ENCODE measurements around the gene LRP1B. TPM values are rescaled to one million over a fixed set of nuclear protein-coding genes. Genes with fewer than 3 reads are reported as not detected.

LRP1B gene
- total RNA-seq, 1 donor from 2014 or later: 1.7 TPM

- no peaks in the 10 kb centered on the region for H3K36me3 Mint-ChIP-seq
- H3K4me1 Mint-ChIP-seq: peaks cover 20% of the 10 kb centered on the region
- TF ChIP-seq CTCF (IDR thresholded peaks at IDR 0.05; ENCODE audit: unreplicated experiment): no peak
- no peak for DNase-seq (ENCODE audit: low spot score in 2 of 2, unreplicated experiment in 2 of 2)
- H3K4me3 Mint-ChIP-seq: no peak overlapping the region
- no peak overlapping the region for H3K27ac Mint-ChIP-seq
- H3K27me3 Mint-ChIP-seq (ENCODE audit: low read depth): no peaks in the 10 kb centered on the region
- H3K9me3 Mint-ChIP-seq: no peaks in the 10 kb centered on the region
Observed at GRCh38 chr2:142142595-142142994, 11.8 kb upstream of the LRP1B start.

GRCh38 chr2:142140434-142140845 is 9.6 kb upstream of the LRP1B start:
- H3K9me3 Mint-ChIP-seq: no peaks in the 10 kb centered on the region
- no peaks in the 10 kb centered on the region for H3K27me3 Mint-ChIP-seq (ENCODE audit: low read depth)
- H3K36me3 Mint-ChIP-seq: no peaks in the 10 kb centered on the region
- H3K27ac Mint-ChIP-seq: no peak overlapping the region
- TF ChIP-seq CTCF (IDR thresholded peaks at IDR 0.05; ENCODE audit: unreplicated experiment): peak; percentile 72
- no peak overlapping the region for H3K4me3 Mint-ChIP-seq
- peaks cover 17% of the 10 kb centered on the region for H3K4me1 Mint-ChIP-seq
- no peak for DNase-seq (ENCODE audit: low spot score in 2 of 2, unreplicated experiment in 2 of 2)

DNA sequence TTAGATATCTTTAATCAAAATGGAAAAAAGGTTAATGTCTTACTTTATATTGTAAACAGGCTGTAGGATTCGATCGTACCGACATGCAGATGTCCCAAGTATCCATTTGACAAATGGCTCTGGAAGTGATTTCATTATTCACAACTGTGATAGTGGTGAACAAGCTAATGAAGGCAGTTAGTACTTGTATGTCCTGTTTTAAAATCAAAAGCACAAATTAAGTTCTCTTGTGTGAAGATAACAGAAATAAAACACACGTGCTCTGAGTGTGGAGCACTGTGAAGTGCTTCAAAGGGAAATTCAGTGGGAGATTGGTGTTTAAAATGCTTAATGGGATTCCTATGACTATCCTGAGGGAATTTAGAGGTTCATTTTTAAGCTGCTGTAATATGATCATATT is 8.6 kb upstream of the LRP1B start:
- TF ChIP-seq CTCF (IDR thresholded peaks at IDR 0.05; ENCODE audit: unreplicated experiment): no peak
- H3K4me1 Mint-ChIP-seq: peaks cover 18% of the 10 kb centered on the region
- no peak for DNase-seq (ENCODE audit: low spot score in 2 of 2, unreplicated experiment in 2 of 2)
- H3K9me3 Mint-ChIP-seq: no peaks in the 10 kb centered on the region
- H3K4me3 Mint-ChIP-seq: no peak overlapping the region
- no peaks in the 10 kb centered on the region for H3K36me3 Mint-ChIP-seq
- H3K27me3 Mint-ChIP-seq (ENCODE audit: low read depth): no peaks in the 10 kb centered on the region
- no peak overlapping the region for H3K27ac Mint-ChIP-seq

GRCh38 chr2:142136571-142136970 is 5.8 kb upstream of the LRP1B start:
- DNase-seq (ENCODE audit: low spot score in 2 of 2, unreplicated experiment in 2 of 2): no peak
- Mint-ChIP-seq H3K27ac (no peak overlapping the region), H3K36me3 (no peaks in the 10 kb centered on the region), H3K27me3 (ENCODE audit: low read depth) (peaks cover 7% of the 10 kb centered on the region), H3K4me3 (no peak overlapping the region), H3K9me3 (no peaks in the 10 kb centered on the region), H3K4me1 (peaks cover 16% of the 10 kb centered on the region)
- TF ChIP-seq CTCF (IDR thresholded peaks at IDR 0.05; ENCODE audit: unreplicated experiment): no peak

DNA sequence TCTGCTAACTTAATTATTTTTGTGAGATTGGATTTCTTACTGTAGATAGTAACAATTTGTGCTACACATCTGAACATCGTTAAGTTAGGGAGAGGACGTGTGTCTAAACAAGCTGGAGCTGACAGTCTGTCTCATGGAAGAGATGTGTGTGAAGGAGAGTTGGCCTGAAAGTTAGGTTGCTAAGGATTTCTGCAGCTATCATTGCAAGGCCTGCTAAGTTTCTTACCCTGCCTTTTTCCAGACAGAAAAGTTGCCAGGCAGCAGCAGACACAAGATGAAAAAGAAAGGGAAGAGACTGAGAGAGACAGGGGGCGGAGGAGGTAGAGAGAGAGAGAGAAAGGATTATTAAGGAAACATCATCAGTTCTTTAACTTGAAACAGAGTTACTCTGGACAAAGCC is 4.1 kb upstream of the LRP1B start:
- no peaks in the 10 kb centered on the region for H3K9me3 Mint-ChIP-seq
- TF ChIP-seq CTCF (IDR thresholded peaks at IDR 0.05; ENCODE audit: unreplicated experiment): no peak
- peaks cover 28% of the 10 kb centered on the region for H3K4me1 Mint-ChIP-seq
- H3K4me3 Mint-ChIP-seq: no peak overlapping the region
- DNase-seq (ENCODE audit: low spot score in 2 of 2, unreplicated experiment in 2 of 2): no peak
- no peak overlapping the region for H3K27ac Mint-ChIP-seq
- H3K36me3 Mint-ChIP-seq: no peaks in the 10 kb centered on the region
- peaks cover 11% of the 10 kb centered on the region for H3K27me3 Mint-ChIP-seq (ENCODE audit: low read depth)
